K562 (cell line): ENCODE data around the gene FLT1. TPM values are rescaled to one million over a fixed set of nuclear protein-coding genes. Genes with fewer than 3 reads are reported as not detected.

ENCODE experiments used
- ATAC-seq: fragments of 200-7000 bp; cut with Tn5 transposase; 3 replicates; pipeline ENCODE4 v1.9.1; 2020; ENCODE audit warnings: moderate library complexity
- BruUV-seq: library from RNA; stranded (reverse); fragments of 400-500 nt; replicated peaks from 2 replicates; lab custom pipeline; 2021; lab: Mats Ljungman, UMichigan
- CTCF ChIA-PET: fragments of 300-600 bp; formaldehyde crosslinking; extraction: SDS; loops from one replicate; lab custom pipeline; 2021; ENCODE audit warnings: low intra/inter-chr PET ratio; lab: Yijun Ruan, JAX
- POLR2A ChIA-PET: fragments of 300-600, 350-650 bp; sonication (Branson Sonifier 250); formaldehyde crosslinking; extraction: SDS; loops from one replicate; lab custom pipeline; 2021; ENCODE audit warnings: antibody characterized with exemption, inconsistent platforms; lab: Yijun Ruan, JAX
- DNase-seq, 4 experiments: peaks; one replicate each; pipeline versions ENCODE4 v3.0.0 to v3.0.0-alpha.2; 2011 to 2018; ENCODE audit warnings: low spot score in 3 of 4, mixed read lengths in 3 of 4; ENCODE audit errors: extremely low read depth in 1 of 4
- FAIRE-seq: peaks from 2 replicates; lab custom pipeline; 2011; peaks lifted over from hg19 to GRCh38; lab: Jason Lieb, UNC
- H2AFZ ChIP-seq: 2 replicates; pipeline ENCODE4 v1.6.0; 2011; ENCODE audit warnings: low read depth, low read length, control low read depth, inconsistent platforms
- H3K27ac ChIP-seq: fragments of 200-600 bp; 3 replicates; pipeline ENCODE4 v1.8.0; 2011; ENCODE audit warnings: low read depth, mild to moderate bottlenecking, control low read depth, inconsistent platforms, low read length, moderate library complexity, mixed read lengths; ENCODE audit errors: extremely low read depth
- H3K27me3 ChIP-seq, 2 experiments: fragments of 300-600 bp in 1 of 2; 2 replicates in 1 of 2; 3 replicates in 1 of 2; pipeline versions ENCODE4 v1.6.0 to v1.8.0; 2011; ENCODE audit warnings: inconsistent platforms in 2 of 2, low read length in 2 of 2, mild to moderate bottlenecking in 1 of 2, mixed read lengths in 1 of 2, moderate library complexity in 1 of 2; ENCODE audit not compliant: control insufficient read depth in 2 of 2, insufficient read depth in 2 of 2
- H3K36me3 ChIP-seq: fragments of 300-600 bp; 3 replicates; pipeline ENCODE4 v1.8.0; 2011; ENCODE audit warnings: mild to moderate bottlenecking, low read length, inconsistent platforms; ENCODE audit not compliant: control insufficient read depth, insufficient read depth
- H3K4me1 ChIP-seq, 2 experiments: fragments of 200-600 bp in 1 of 2; replicated peaks in 1 of 2; 2 replicates in 1 of 2; 3 replicates in 1 of 2; pipeline versions ENCODE4 v1.5.1 to v1.8.0; 2011; ENCODE audit warnings: inconsistent platforms in 2 of 2, low read length in 2 of 2, mild to moderate bottlenecking in 1 of 2, mixed read lengths in 1 of 2, moderate library complexity in 1 of 2; ENCODE audit not compliant: control insufficient read depth in 2 of 2, insufficient read depth in 2 of 2
- H3K4me2 ChIP-seq: 2 replicates; pipeline ENCODE4 v1.6.1; 2011; ENCODE audit warnings: low read length, control low read depth, inconsistent platforms, mixed read lengths; ENCODE audit not compliant: insufficient read depth
- H3K4me3 ChIP-seq: fragments of 200-600 bp; sonication (generic), shearing (Covaris generic); 2 replicates; pipeline ENCODE4 v1.5.1; 2016; ENCODE audit warnings: control low read depth, inconsistent platforms
- H3K79me2 ChIP-seq: fragments of 200-600 bp; 3 replicates; pipeline ENCODE4 v1.8.0; 2011; ENCODE audit warnings: low read length, inconsistent platforms; ENCODE audit not compliant: control insufficient read depth, insufficient read depth
- H3K9ac ChIP-seq, 2 experiments: 2 replicates each; pipeline versions ENCODE4 v1.6.0 to v1.6.1; 2011; ENCODE audit warnings: low read depth in 2 of 2, low read length in 2 of 2, control low read depth in 1 of 2, inconsistent platforms in 1 of 2, mild to moderate bottlenecking in 1 of 2, mixed read lengths in 1 of 2; ENCODE audit not compliant: insufficient read depth in 1 of 2
- H3K9me1 ChIP-seq: one replicate; pipeline ENCODE4 v1.6.0; 2011; ENCODE audit warnings: inconsistent platforms, mild to moderate bottlenecking, low read length, moderate library complexity; ENCODE audit not compliant: control insufficient read depth, insufficient read depth
- H3K9me3 ChIP-seq: replicated peaks from 2 replicates; pipeline ENCODE4 v1.5.1; 2011; ENCODE audit warnings: low read depth, low read length, inconsistent platforms; ENCODE audit not compliant: control insufficient read depth, insufficient read depth
- H4K20me1 ChIP-seq: replicated peaks from 2 replicates; pipeline ENCODE4 v1.6.1; 2011; ENCODE audit warnings: low read length, inconsistent platforms, mixed read lengths; ENCODE audit not compliant: control insufficient read depth, insufficient read depth
- CBFA2T3 ChIP-seq: fragments of 450-650 bp; IDR thresholded peaks from 2 replicates; pipeline ENCODE4 v1.6.1; 2017
- CREB3L1 ChIP-seq: fragments of 450-650 bp; IDR thresholded peaks from 2 replicates; pipeline ENCODE4 v1.6.1; 2014; ENCODE audit warnings: low read depth, mild to moderate bottlenecking, moderate library complexity, borderline replicate concordance
- HNRNPK ChIP-seq: fragments of 200-400 bp; formaldehyde crosslinking; IDR thresholded peaks from one replicate; pipeline ENCODE4 v1.6.1; 2018; ENCODE audit warnings: mild to moderate bottlenecking, low read depth, low read length; ENCODE audit not compliant: poor library complexity, severe bottlenecking
- HNRNPUL1 ChIP-seq: fragments of 200-400 bp; formaldehyde crosslinking; IDR thresholded peaks from 2 replicates; pipeline ENCODE4 v1.6.1; 2017; ENCODE audit warnings: low read length
- KDM1A ChIP-seq, 2 experiments: fragments of 450-650 bp; IDR thresholded peaks; 2 replicates each; pipeline ENCODE4 v1.6.1; 2016; ENCODE audit warnings: mild to moderate bottlenecking in 2 of 2
- MYC ChIP-seq, 2 experiments: fragments of 250-450 bp in 1 of 2; sonication (Bioruptor Pico) in 1 of 2; IDR thresholded peaks; 2 replicates each; pipeline versions ENCODE4 v1.5.1 to v1.6.1; 2012 to 2021; ENCODE audit warnings: low read depth in 2 of 2, borderline replicate concordance in 1 of 2, improper control_type of control experiment in 1 of 2, low read length in 1 of 2, mild to moderate bottlenecking in 1 of 2, moderate library complexity in 1 of 2
- PCBP1 ChIP-seq: fragments of 200-400 bp; formaldehyde crosslinking; IDR thresholded peaks from 2 replicates; pipeline ENCODE4 v1.6.1; 2018; ENCODE audit warnings: mild to moderate bottlenecking, low read depth, low read length; ENCODE audit not compliant: poor library complexity, severe bottlenecking
- PCBP2 ChIP-seq: fragments of 200-400 bp; formaldehyde crosslinking; IDR thresholded peaks from 2 replicates; pipeline ENCODE4 v1.6.1; 2018; ENCODE audit warnings: low read length, low read depth, mild to moderate bottlenecking, moderate library complexity; ENCODE audit not compliant: poor library complexity, severe bottlenecking
- SNRNP70 ChIP-seq: fragments of 200-400 bp; formaldehyde crosslinking; optimal IDR thresholded peaks from 2 replicates; pipeline ENCODE3; 2017; ENCODE audit warnings: low read depth, low read length
- ZBTB8A ChIP-seq: fragments of 450-650 bp; IDR thresholded peaks from 2 replicates; pipeline ENCODE4 v1.6.1; 2018; ENCODE audit warnings: mild to moderate bottlenecking, moderate library complexity; ENCODE audit not compliant: partially characterized antibody
- ZKSCAN8 ChIP-seq: fragments of 200-800 bp; sonication (Bioruptor generic); IDR thresholded peaks from 2 replicates; pipeline ENCODE4 v1.6.1; 2016; ENCODE audit warnings: missing genetic modification characterization, missing compliant biosample characterization
- ZNF134 ChIP-seq: fragments of 250-450 bp; sonication (Bioruptor Pico); conservative IDR thresholded peaks from 2 replicates; pipeline ENCODE4 v1.4.0; 2020
- in situ Hi-C: fragments of 300-500 bp; cut with MboI; formaldehyde crosslinking; loops from 4 replicates; pipeline ENCODE4 v1.15.0; 2018; ENCODE audit warnings: inconsistent platforms, mixed read lengths
- intact Hi-C: fragments of 100-400 bp; cut with micrococcal nuclease; formaldehyde crosslinking; loops from 2 replicates; pipeline ENCODE4 v1.14.2; 2022
- polyA plus RNA-seq, 8 experiments: library from polyadenylated mRNA; depleted of rRNA in 4 of 8; stranded (reverse) in 5 of 8; unstranded in 3 of 8; fragments of >200 nt; fragmentation: Nextera tagmentation in 2 of 8; fragmentation: Illumina TruSeq in 1 of 8; extraction: Ambion mirVana in 2 of 8; extraction: Trizol in 1 of 8; gene quantifications; 2 replicates each; pipeline versions ENCODE4 v1.2.1 to v1.2.3, GENCODE V29; 2011 to 2014; ENCODE audit warnings: inconsistent platforms in 1 of 8, missing spikeins in 1 of 8
- total RNA-seq, 7 experiments: library from RNA; depleted of rRNA in 6 of 7; stranded (reverse); fragments of >200 nt in 6 of 7; fragmentation: Illumina TruSeq in 2 of 7; extraction: Trizol in 2 of 7; gene quantifications; 2 replicates each; pipeline versions ENCODE4 v1.2.1 to v1.2.3, GENCODE V29; 2011 to 2021; ENCODE audit warnings: low replicate concordance in 1 of 7

FLT1 gene
- total and polyA plus RNA-seq, 9 of the 15 experiments (the other 6 are each of a cell fraction or from before 2014, with no cell fraction given): 0.01 to 2.0 (median 0.22) TPM

- POLR2A ChIA-PET: no interaction called here
- H3K9me1 ChIP-seq: no peaks in the 10 kb centered on the region
- no peak for FAIRE-seq
- H3K9me3 ChIP-seq: no peaks in the 10 kb centered on the region
- no peak for DNase-seq
- H2AFZ ChIP-seq: no peak overlapping the region
- no peak overlapping the region for H3K4me3 ChIP-seq
- H3K27ac ChIP-seq: no peak overlapping the region
- no peak overlapping the region for H3K4me2 ChIP-seq
- H3K27me3 ChIP-seq: no peaks in the 10 kb centered on the region
- in situ Hi-C loops: no loop called here
- intact Hi-C loops: no loop called here
- no peaks in the 10 kb centered on the region for H3K79me2 ChIP-seq
- H3K36me3 ChIP-seq: no peaks in the 10 kb centered on the region
- no peak overlapping the region for H3K9ac ChIP-seq
- TF ChIP-seq PCBP2 (peak; percentile 82), ZBTB8A (no peak), ZNF134 (CRISPR knock-in tag) (no peak), PCBP1 (peak; percentile 85), CREB3L1 (no peak), SNRNP70 (no peak), MYC (IDR thresholded peaks at IDR 0.05; ENCODE audit: low read depth, low read length) (no peak), MYC (CRISPR knock-in tag; IDR thresholded peaks at IDR 0.05; ENCODE audit: borderline replicate concordance, low read depth) (no peak), ZKSCAN8 (CRISPR knock-in tag) (no peak), HNRNPK (peak; percentile 60), CBFA2T3 (no peak), KDM1A (IDR thresholded peaks at IDR 0.05) (peak in 1 of 2 experiments; percentile 42; a peak in 1 of 4 replicates), HNRNPUL1 (no peak)
- no TSS peak for BruUV-seq
- CTCF ChIA-PET: no interaction called here
- no peak for ATAC-seq
- H4K20me1 ChIP-seq: no peaks in the 10 kb centered on the region
- peaks cover 0 to 6% of the 10 kb centered on the region in 2 experiments; a peak in 2 of 5 replicates for H3K4me1 ChIP-seq
Measured at GRCh38 chr13:28452755-28453154, 42.2 kb downstream of the FLT1 start.
